Brain microvascular endothelial cell (primary cell): ENCODE data around the gene PTPN21.

Experiments
- DNase-seq: peaks from one replicate; pipeline ENCODE4 v3.0.0-alpha.2; 2020
- H3K27ac ChIP-seq: fragments of 250-450 bp; sonication (Bioruptor Pico); 2 replicates; pipeline ENCODE4 v1.5.1; 2020; ENCODE audit warnings: mild to moderate bottlenecking, moderate library complexity
- H3K27me3 ChIP-seq: fragments of 250-450 bp; sonication (Bioruptor Pico); replicated peaks from 2 replicates; pipeline ENCODE4 v1.5.1; 2020; ENCODE audit warnings: mild to moderate bottlenecking
- H3K36me3 ChIP-seq: fragments of 250-450 bp; sonication (Bioruptor Pico); replicated peaks from 2 replicates; pipeline ENCODE4 v1.5.1; 2020; ENCODE audit warnings: mild to moderate bottlenecking
- H3K4me3 ChIP-seq: 2 replicates; pipeline ENCODE4 v1.5.1; 2011; ENCODE audit warnings: low read depth, mild to moderate bottlenecking, control low read depth, low read length, moderate library complexity
- in situ Hi-C: cut with HindIII; loops from 2 replicates; pipeline ENCODE4 v1.10.0; 2017; ENCODE audit warnings: low sequenced_read_pairs, low pct_ligation_motif_present
- TF ChIP-seq, protein P1 (sequence below): IDR thresholded peaks from 2 replicates; pipeline ENCODE4 v1.5.1; 2011; ENCODE audit warnings: low read depth, mild to moderate bottlenecking, moderate library complexity, low read length, control low read depth, inconsistent platforms; ENCODE audit errors: missing control alignments

The PTPN21 gene

DNA sequence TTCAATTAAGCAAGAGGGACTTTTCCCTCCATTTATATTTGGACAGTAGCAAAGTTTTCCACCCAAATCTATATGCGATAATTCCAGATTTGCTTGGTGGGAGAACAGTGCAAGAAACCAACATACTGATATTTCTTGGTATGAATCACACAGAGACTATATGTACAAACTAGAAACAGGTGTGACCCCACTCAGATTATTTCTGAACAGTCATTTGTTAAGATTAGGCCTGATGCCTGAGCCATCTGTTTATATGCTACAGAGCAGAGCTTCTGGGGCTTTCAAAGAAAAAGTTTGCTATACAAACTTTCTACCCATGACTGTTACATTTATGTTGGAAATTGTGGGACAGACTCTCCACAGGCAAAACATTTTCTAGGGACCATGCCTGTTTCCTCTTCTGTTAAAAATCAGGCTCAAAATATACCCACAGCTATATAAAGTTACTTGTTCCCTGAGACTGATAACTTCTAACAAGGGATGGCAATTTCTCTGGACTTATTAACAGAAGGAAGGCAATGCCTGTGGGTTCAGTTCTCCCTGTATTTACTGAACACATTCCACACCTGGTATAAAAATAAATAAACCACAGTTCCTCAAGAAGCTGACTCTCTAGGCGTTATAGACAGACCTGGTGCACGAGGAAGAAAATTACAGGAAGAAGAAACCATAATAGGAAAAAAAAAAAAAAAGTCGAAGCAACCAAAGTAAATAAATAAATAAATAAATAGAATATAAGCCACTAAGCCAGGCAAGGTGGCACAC lies 8.0 kb downstream of the PTPN21 start:
- DNase-seq: no peak
- Histone ChIP-seq H3K27ac (no peak overlapping the region), H3K4me3 (no peak overlapping the region), H3K36me3 (peaks cover 35% of the 10 kb centered on the region), H3K27me3 (no peaks in the 10 kb centered on the region)
- in situ Hi-C loops: no loop called here
- TF ChIP-seq, protein P1, sequence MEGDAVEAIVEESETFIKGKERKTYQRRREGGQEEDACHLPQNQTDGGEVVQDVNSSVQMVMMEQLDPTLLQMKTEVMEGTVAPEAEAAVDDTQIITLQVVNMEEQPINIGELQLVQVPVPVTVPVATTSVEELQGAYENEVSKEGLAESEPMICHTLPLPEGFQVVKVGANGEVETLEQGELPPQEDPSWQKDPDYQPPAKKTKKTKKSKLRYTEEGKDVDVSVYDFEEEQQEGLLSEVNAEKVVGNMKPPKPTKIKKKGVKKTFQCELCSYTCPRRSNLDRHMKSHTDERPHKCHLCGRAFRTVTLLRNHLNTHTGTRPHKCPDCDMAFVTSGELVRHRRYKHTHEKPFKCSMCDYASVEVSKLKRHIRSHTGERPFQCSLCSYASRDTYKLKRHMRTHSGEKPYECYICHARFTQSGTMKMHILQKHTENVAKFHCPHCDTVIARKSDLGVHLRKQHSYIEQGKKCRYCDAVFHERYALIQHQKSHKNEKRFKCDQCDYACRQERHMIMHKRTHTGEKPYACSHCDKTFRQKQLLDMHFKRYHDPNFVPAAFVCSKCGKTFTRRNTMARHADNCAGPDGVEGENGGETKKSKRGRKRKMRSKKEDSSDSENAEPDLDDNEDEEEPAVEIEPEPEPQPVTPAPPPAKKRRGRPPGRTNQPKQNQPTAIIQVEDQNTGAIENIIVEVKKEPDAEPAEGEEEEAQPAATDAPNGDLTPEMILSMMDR: no peak

GRCh38 chr14:88545256-88545655 lies 9.6 kb downstream of the PTPN21 start:
- H3K36me3 ChIP-seq: peaks cover 33% of the 10 kb centered on the region
- TF ChIP-seq, protein P1: no peak
- H3K27me3 ChIP-seq: no peaks in the 10 kb centered on the region
- no peak overlapping the region for H3K27ac ChIP-seq
- in situ Hi-C loops: no loop called here
- no peak for DNase-seq
- no peak overlapping the region for H3K4me3 ChIP-seq

DNA sequence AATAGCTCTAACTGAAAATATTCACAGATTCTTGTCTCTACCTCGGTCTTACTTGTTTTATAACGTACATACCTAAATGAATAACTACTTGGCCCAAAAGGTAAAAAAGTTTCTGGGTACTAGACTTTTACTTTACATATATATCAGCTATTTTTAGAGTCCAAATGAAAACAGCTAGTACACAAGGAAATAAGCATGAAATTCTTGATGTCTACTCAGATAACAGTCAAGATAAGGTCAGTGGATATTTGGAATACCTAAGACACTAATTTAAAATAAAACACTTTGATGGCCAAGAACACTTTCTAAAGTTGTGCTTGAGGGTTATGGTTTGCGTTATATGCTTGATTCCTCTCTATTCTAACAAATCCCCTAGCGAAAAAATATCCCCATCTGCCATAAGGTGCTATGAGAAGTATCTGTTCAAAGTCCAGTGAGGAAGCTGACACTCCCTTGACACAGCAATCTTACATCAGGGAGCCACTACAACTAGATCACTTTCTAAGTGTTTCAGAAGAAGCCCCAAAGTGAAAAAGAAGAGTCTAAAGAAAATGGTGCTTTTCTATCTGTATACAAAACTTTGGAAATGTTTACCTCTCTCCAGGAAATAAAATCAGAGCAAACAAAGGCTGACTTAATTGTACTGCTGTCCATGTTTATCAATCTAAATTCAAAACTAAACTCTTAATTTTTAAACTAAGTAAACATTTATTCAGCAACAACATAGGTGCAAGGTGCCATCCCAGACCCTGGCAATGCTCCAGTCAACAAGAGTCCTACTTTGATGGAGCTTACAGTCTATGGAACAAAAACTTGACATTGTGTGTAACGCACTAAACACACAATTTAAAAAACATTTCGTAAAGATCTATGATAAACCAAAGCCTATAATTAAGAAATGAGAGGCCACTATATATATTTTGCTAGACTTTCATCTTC lies 11.7 kb downstream of the PTPN21 start:
- in situ Hi-C loops: no loop called here
- TF ChIP-seq, protein P1: no peak
- no peak overlapping the region for H3K27ac ChIP-seq
- no peak overlapping the region for H3K4me3 ChIP-seq
- no peaks in the 10 kb centered on the region for H3K27me3 ChIP-seq
- H3K36me3 ChIP-seq: peaks cover 15% of the 10 kb centered on the region
- no peak for DNase-seq

DNA sequence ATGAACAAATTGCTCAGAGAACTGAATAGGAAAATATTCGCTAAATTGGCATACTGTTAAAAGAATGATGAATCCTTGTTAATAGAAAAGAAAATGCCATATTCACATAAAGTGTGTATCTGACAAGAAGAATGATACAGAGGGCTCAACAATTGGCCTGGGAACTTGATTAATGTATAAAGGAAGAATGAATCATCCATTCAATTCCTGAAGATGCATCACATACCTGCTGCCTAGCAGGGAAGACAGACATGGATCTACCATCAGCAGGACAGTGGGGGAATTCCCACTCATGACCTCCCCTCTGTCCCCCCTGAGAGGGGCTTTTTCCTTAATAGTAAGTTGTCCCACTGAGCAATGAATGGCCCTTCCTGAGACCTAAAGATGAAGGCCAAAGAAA lies 13.5 kb downstream of the PTPN21 start:
- H3K27ac ChIP-seq: no peak overlapping the region
- no peak for DNase-seq
- H3K36me3 ChIP-seq: peaks cover 9% of the 10 kb centered on the region
- TF ChIP-seq, protein P1: no peak
- H3K4me3 ChIP-seq: no peak overlapping the region
- H3K27me3 ChIP-seq: no peaks in the 10 kb centered on the region
- in situ Hi-C loops: no loop called here

DNA sequence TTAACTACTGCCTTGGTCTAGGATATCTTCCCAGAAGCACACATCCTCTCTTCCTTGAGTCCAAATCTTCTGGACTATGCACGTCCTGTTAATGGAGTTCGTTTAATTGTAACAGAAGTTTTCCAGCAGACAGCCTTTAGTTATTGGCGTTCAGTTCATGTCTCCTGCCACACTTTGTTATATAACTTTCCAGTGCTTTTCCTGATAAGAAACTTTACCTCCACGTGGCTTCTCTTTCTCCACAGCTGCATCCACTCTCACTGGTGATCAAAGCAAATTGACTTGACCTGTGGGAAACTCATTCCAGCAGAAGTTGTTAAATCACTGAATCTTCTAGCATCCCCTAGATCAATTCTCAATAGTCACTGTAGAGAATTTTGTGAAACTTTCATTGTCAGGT lies 19.0 kb downstream of the PTPN21 start:
- no peaks in the 10 kb centered on the region for H3K27me3 ChIP-seq
- H3K36me3 ChIP-seq: peaks cover 5% of the 10 kb centered on the region
- H3K27ac ChIP-seq: no peak overlapping the region
- DNase-seq: no peak
- no peak overlapping the region for H3K4me3 ChIP-seq
- in situ Hi-C loops: no loop called here
- TF ChIP-seq, protein P1: no peak
